IgD-negative memory B cell (primary cell): ENCODE measurements around the gene LIMCH1. TPM values are rescaled to one million over a fixed set of nuclear protein-coding genes. Genes with fewer than 3 reads are reported as not detected.

ENCODE experiments used
- H3K27ac Mint-ChIP-seq, 3 donors: one replicate each; pipeline ENCODE4 v1.8.0; 2020 to 2022; ENCODE audit warnings: mild to moderate bottlenecking in 3 of 3, mixed read lengths in 3 of 3, moderate library complexity in 1 of 3
- H3K27me3 Mint-ChIP-seq: one replicate; pipeline ENCODE4 v1.8.0; 2021; ENCODE audit warnings: mixed read lengths
- H3K36me3 Mint-ChIP-seq: one replicate; pipeline ENCODE4 v1.8.0; 2020; ENCODE audit warnings: mild to moderate bottlenecking, mixed read lengths
- H3K4me1 Mint-ChIP-seq, 3 donors: one replicate each; pipeline ENCODE4 v1.8.0; 2020 to 2022; ENCODE audit warnings: mixed read lengths in 3 of 3, mild to moderate bottlenecking in 1 of 3
- H3K4me3 Mint-ChIP-seq, 4 donors: one replicate each; pipeline ENCODE4 v1.8.0; 2020 to 2022; ENCODE audit warnings: mild to moderate bottlenecking in 4 of 4, mixed read lengths in 4 of 4, moderate library complexity in 3 of 4
- H3K9me3 Mint-ChIP-seq, 3 donors: one replicate each; pipeline ENCODE4 v1.8.0; 2020 to 2021; ENCODE audit warnings: mixed read lengths in 3 of 3, mild to moderate bottlenecking in 1 of 3
- polyA plus RNA-seq: library from polyadenylated mRNA; unstranded; fragments of 300-500 nt; fragmentation: Illumina TruSeq; gene quantifications from one replicate; pipeline ENCODE4 v1.2.3, GENCODE V29; 2021

The LIMCH1 gene
- polyA plus RNA-seq, 1 donor from 2014 or later: not detected

- Mint-ChIP-seq H3K9me3 (no peaks in the 10 kb centered on the region), H3K4me3 (no peak overlapping the region), H3K27me3 (peaks cover 1% of the 10 kb centered on the region), H3K4me1 (no peaks in the 10 kb centered on the region), H3K27ac (no peak overlapping the region), H3K36me3 (no peaks in the 10 kb centered on the region)
Observed at GRCh38 chr4:41568363-41568762, 30.4 kb downstream of the LIMCH1 start.

GRCh38 chr4:41569961-41570360 lies 32.0 kb downstream of the LIMCH1 start:
- Mint-ChIP-seq H3K4me1 (no peaks in the 10 kb centered on the region), H3K36me3 (no peaks in the 10 kb centered on the region), H3K27me3 (no peaks in the 10 kb centered on the region), H3K9me3 (no peaks in the 10 kb centered on the region), H3K4me3 (no peak overlapping the region), H3K27ac (no peak overlapping the region)

- H3K27ac Mint-ChIP-seq: no peak overlapping the region
- no peak overlapping the region for H3K4me3 Mint-ChIP-seq
- no peaks in the 10 kb centered on the region for H3K36me3 Mint-ChIP-seq
- no peaks in the 10 kb centered on the region for H3K9me3 Mint-ChIP-seq
- no peaks in the 10 kb centered on the region for H3K4me1 Mint-ChIP-seq
- H3K27me3 Mint-ChIP-seq: no peaks in the 10 kb centered on the region
Observed at GRCh38 chr4:41571422-41571821, 33.5 kb downstream of the LIMCH1 start.

- no peaks in the 10 kb centered on the region for H3K9me3 Mint-ChIP-seq
- H3K36me3 Mint-ChIP-seq: no peaks in the 10 kb centered on the region
- no peaks in the 10 kb centered on the region for H3K27me3 Mint-ChIP-seq
- H3K4me3 Mint-ChIP-seq: no peak overlapping the region
- H3K4me1 Mint-ChIP-seq: no peaks in the 10 kb centered on the region
- no peak overlapping the region for H3K27ac Mint-ChIP-seq
Observed at GRCh38 chr4:41572516-41572915, 34.6 kb downstream of the LIMCH1 start.

- H3K27ac Mint-ChIP-seq: no peak overlapping the region
- H3K4me3 Mint-ChIP-seq: no peak overlapping the region
- H3K36me3 Mint-ChIP-seq: no peaks in the 10 kb centered on the region
- H3K4me1 Mint-ChIP-seq: no peaks in the 10 kb centered on the region
- H3K27me3 Mint-ChIP-seq: no peaks in the 10 kb centered on the region
- no peaks in the 10 kb centered on the region for H3K9me3 Mint-ChIP-seq
Observed at GRCh38 chr4:41572956-41573355, 35.0 kb downstream of the LIMCH1 start.

GRCh38 chr4:41573502-41574001 lies 35.6 kb downstream of the LIMCH1 start:
- Mint-ChIP-seq H3K27me3 (no peaks in the 10 kb centered on the region), H3K4me1 (no peaks in the 10 kb centered on the region), H3K4me3 (no peak overlapping the region), H3K36me3 (no peaks in the 10 kb centered on the region), H3K9me3 (no peaks in the 10 kb centered on the region), H3K27ac (no peak overlapping the region)

GRCh38 chr4:41575207-41575606 lies 37.2 kb downstream of the LIMCH1 start:
- no peak overlapping the region for H3K27ac Mint-ChIP-seq

GRCh38 chr4:41575665-41576064 lies 37.7 kb downstream of the LIMCH1 start:
- H3K9me3 Mint-ChIP-seq: no peaks in the 10 kb centered on the region
- no peak overlapping the region for H3K4me3 Mint-ChIP-seq
- H3K4me1 Mint-ChIP-seq: no peaks in the 10 kb centered on the region
- no peak overlapping the region for H3K27ac Mint-ChIP-seq
- H3K36me3 Mint-ChIP-seq: no peaks in the 10 kb centered on the region
- no peaks in the 10 kb centered on the region for H3K27me3 Mint-ChIP-seq

More at GRCh38 chr4:41575207-41575606, 37.2 kb downstream of the LIMCH1 start:
- H3K27me3 Mint-ChIP-seq: no peaks in the 10 kb centered on the region
- H3K9me3 Mint-ChIP-seq: no peaks in the 10 kb centered on the region
- H3K4me3 Mint-ChIP-seq: no peak overlapping the region
- H3K36me3 Mint-ChIP-seq: no peaks in the 10 kb centered on the region
- no peaks in the 10 kb centered on the region for H3K4me1 Mint-ChIP-seq

GRCh38 chr4:41579043-41579442 lies 41.1 kb downstream of the LIMCH1 start:
- no peak overlapping the region for H3K27ac Mint-ChIP-seq
- H3K4me3 Mint-ChIP-seq: no peak overlapping the region
- no peaks in the 10 kb centered on the region for H3K36me3 Mint-ChIP-seq
- no peaks in the 10 kb centered on the region for H3K27me3 Mint-ChIP-seq
- no peaks in the 10 kb centered on the region for H3K4me1 Mint-ChIP-seq
- peaks cover 0 to 3% (median 0%) of the 10 kb centered on the region in 3 donors for H3K9me3 Mint-ChIP-seq

GRCh38 chr4:41579526-41579925 lies 41.6 kb downstream of the LIMCH1 start:
- Mint-ChIP-seq H3K27ac (no peak overlapping the region), H3K4me3 (no peak overlapping the region), H3K36me3 (no peaks in the 10 kb centered on the region), H3K4me1 (no peaks in the 10 kb centered on the region), H3K27me3 (no peaks in the 10 kb centered on the region), H3K9me3 (peaks cover 0 to 7% (median 0%) of the 10 kb centered on the region in 3 donors)

GRCh38 chr4:41580007-41580406 lies 42.0 kb downstream of the LIMCH1 start:
- Mint-ChIP-seq H3K36me3 (no peaks in the 10 kb centered on the region), H3K4me1 (no peaks in the 10 kb centered on the region), H3K27me3 (no peaks in the 10 kb centered on the region)

GRCh38 chr4:41586675-41587225 lies 48.8 kb downstream of the LIMCH1 start:
- Mint-ChIP-seq H3K4me1 (no peaks in the 10 kb centered on the region), H3K9me3 (peaks cover 5 to 22% (median 8%) of the 10 kb centered on the region in 3 donors), H3K27me3 (peaks cover 1% of the 10 kb centered on the region), H3K4me3 (no peak overlapping the region), H3K27ac (no peak overlapping the region), H3K36me3 (no peaks in the 10 kb centered on the region)

More at GRCh38 chr4:41580007-41580406, 42.0 kb downstream of the LIMCH1 start:
- peaks cover 2 to 12% (median 4%) of the 10 kb centered on the region in 3 donors for H3K9me3 Mint-ChIP-seq
- no peak overlapping the region for H3K27ac Mint-ChIP-seq
- no peak overlapping the region for H3K4me3 Mint-ChIP-seq

GRCh38 chr4:41587286-41587685 lies 49.3 kb downstream of the LIMCH1 start:
- Mint-ChIP-seq H3K27me3 (peaks cover 1% of the 10 kb centered on the region), H3K4me1 (no peaks in the 10 kb centered on the region), H3K4me3 (peak overlapping the region in 1 of 4 donors; percentile 39), H3K36me3 (no peaks in the 10 kb centered on the region), H3K27ac (no peak overlapping the region), H3K9me3 (peaks cover 5 to 22% (median 8%) of the 10 kb centered on the region in 3 donors)

- Mint-ChIP-seq H3K27ac (no peak overlapping the region), H3K27me3 (peaks cover 1% of the 10 kb centered on the region), H3K4me3 (no peak overlapping the region), H3K4me1 (no peaks in the 10 kb centered on the region), H3K36me3 (no peaks in the 10 kb centered on the region), H3K9me3 (peaks cover 0 to 4% (median 3%) of the 10 kb centered on the region in 3 donors)
Observed at GRCh38 chr4:41590591-41590990, 52.6 kb downstream of the LIMCH1 start.

GRCh38 chr4:41594432-41594831 lies 56.5 kb downstream of the LIMCH1 start:
- Mint-ChIP-seq H3K4me3 (no peak overlapping the region), H3K36me3 (no peaks in the 10 kb centered on the region), H3K9me3 (peaks cover 2 to 3% (median 3%) of the 10 kb centered on the region in 3 donors), H3K27ac (no peak overlapping the region), H3K4me1 (peaks cover 0 to 2% (median 0%) of the 10 kb centered on the region in 3 donors), H3K27me3 (peaks cover 1% of the 10 kb centered on the region)

GRCh38 chr4:41597494-41597893 lies 59.5 kb downstream of the LIMCH1 start:
- Mint-ChIP-seq H3K4me3 (no peak overlapping the region), H3K36me3 (no peaks in the 10 kb centered on the region), H3K27me3 (peaks cover 2% of the 10 kb centered on the region), H3K27ac (no peak overlapping the region), H3K9me3 (peaks cover 0 to 4% (median 3%) of the 10 kb centered on the region in 3 donors), H3K4me1 (peaks cover 0 to 2% (median 0%) of the 10 kb centered on the region in 3 donors)
